ENCODE data around the gene MAP3K13. TPM values are rescaled to one million over a fixed set of nuclear protein-coding genes. Genes with fewer than 3 reads are reported as not detected.

MAP3K13 gene
- total RNA-seq, 2 donors from 2014 or later = 10.7 to 17.7 TPM

DNA sequence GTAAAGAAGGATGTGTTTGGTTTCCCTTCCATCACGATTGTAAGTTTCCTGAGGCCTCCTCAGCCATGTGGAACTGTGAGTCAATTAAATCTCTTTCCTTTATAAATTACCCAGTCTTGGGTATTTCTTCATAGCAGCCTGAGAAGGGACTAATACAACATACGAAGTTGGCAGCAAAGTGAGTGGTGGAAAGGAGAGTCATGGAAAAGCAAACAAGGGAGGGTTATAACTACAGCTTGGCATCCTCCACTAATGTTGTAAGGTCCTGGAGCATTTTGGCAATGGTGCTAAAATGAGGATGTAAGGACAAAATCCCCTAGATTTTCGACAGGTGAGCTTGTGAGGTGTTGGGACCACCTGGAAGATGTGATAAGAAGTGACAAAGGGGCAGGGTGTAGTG is 141.7 kb downstream of the MAP3K13 start:
- ATAC-seq (peak in 1 of 2 donors; percentile 4), DNase-seq (ENCODE audit: low spot score in 2 of 2) (no peak)
- H3K36me3 Mint-ChIP-seq = no peaks in the 10 kb centered on the region
- H3K9me3 Mint-ChIP-seq = no peaks in the 10 kb centered on the region
- no peak overlapping the region for H3K27ac Mint-ChIP-seq

DNA sequence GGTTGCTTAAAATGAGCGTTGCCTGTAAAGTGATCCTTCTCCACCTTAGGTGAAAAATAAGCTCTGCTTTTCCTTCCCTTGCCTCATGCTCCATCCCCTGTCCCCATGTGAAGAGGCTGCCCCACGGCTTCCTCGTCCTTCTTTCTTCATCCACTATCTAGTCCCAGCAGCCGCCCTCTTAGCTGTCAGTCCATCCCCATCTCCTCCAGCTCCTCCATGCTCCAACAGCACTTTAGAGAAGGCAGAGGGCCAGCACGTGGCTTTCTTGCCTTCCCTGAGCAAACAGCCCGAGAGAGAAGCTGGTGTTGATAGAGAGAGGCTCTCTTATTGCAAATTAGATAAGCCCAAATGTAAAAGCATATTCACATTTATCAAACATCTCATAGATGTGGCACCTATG is 144.9 kb downstream of the MAP3K13 start:
- no peak for DNase-seq (ENCODE audit: low spot score in 2 of 2)
- no peaks in the 10 kb centered on the region for H3K9me3 Mint-ChIP-seq
- no peak overlapping the region for H3K27ac Mint-ChIP-seq

DNA sequence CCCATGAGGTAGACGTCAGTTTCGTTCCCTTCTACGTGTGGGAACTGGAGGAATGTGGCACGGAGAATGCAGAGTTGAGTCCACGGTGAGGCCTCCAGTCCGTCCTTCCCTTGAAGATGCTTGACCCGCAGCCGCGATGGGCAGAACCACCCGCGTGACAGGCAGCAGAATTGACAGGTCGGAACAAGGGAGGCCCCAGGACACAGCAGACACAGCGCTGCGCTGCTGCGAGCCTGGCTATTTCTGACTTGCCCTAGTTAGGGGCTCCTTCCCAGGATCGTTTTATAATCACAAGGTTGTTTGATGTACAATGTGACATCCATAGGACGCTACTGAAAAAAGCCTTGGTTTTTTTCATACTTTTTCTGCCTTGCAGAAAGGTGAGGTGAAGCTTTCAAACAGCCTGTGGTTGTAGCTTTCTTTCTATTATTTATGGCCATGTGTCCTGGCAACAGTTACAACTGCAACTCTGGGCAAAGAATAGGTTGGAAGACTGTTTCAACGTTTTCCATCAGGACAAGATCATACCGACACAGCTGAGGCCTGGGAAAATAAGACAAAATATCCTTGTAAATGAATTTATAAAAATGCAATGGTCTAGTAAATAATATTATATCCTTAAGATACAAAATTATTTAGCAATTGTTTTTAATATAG is 145.5 kb downstream of the MAP3K13 start:
- ATAC-seq (no peak), DNase-seq (ENCODE audit: low spot score in 2 of 2) (no peak)
- H3K27ac Mint-ChIP-seq = no peak overlapping the region
- no peaks in the 10 kb centered on the region for H3K9me3 Mint-ChIP-seq
- H3K36me3 Mint-ChIP-seq = no peaks in the 10 kb centered on the region

More for the DNA sequence above, 144.9 kb downstream of the MAP3K13 start:
- no peaks in the 10 kb centered on the region for H3K36me3 Mint-ChIP-seq
- ATAC-seq = no peak

DNA sequence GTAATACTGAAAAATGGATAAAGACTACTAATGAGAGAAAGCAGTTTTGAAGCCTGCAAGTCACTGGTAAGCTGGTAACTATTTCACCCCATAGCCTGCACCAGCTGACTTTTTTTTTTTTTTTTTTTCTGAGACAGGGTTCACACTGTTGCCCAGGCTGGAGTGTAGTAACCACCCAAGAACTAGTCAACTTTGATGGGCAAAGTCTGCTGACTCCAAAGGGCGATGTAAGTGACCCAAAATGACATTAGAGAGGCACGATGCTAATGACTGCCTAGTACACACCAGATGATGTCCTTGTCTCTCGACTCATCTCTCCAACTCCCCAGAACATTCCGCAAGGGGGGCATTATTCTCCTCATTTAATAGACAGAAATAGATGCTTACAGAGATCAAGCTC is 148.8 kb downstream of the MAP3K13 start:
- no peaks in the 10 kb centered on the region for H3K9me3 Mint-ChIP-seq

DNA sequence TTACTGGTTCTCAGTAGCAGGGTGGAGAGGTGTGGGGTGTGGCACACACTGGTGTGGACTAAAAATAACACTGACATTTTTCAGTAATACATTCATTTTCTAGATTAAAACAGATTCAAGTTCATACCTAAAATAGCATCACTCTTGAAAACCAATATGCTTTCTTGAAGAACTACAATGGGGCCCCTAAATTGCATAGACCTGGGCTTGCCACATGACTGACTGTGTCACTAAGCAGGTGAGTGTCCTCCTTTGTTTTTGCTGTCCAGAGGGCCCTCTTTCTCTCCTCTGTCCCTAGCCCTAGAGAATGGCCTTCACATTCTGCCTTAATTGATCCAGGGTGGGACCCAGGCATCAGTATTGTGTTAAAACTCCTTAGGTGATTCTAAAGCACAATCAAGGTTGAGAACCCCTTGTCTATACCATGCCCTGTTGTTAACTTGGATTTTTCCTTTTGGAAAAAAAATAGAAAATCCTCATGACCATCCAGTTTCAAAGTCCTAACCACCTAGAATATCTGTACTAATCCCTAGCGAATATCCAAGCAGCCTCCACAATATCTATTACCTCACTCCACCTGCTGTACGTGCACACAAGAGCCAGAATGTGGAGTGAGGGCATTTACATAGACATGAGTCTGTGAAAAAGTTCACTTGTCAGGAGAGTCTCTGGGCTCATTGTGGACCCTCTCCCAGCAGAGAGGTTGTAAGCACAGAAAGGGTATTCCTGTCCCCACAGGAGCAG is 154.6 kb downstream of the MAP3K13 start:
- no peak overlapping the region for H3K27ac Mint-ChIP-seq
- no peaks in the 10 kb centered on the region for H3K9me3 Mint-ChIP-seq
- no peaks in the 10 kb centered on the region for H3K36me3 Mint-ChIP-seq
- DNase-seq (ENCODE audit: low spot score in 2 of 2) = no peak
- ATAC-seq = no peak

More for the DNA sequence above, 148.8 kb downstream of the MAP3K13 start:
- Mint-ChIP-seq H3K36me3 (no peaks in the 10 kb centered on the region), H3K27ac (no peak overlapping the region)
- ATAC-seq (no peak), DNase-seq (ENCODE audit: low spot score in 2 of 2) (no peak)

DNA sequence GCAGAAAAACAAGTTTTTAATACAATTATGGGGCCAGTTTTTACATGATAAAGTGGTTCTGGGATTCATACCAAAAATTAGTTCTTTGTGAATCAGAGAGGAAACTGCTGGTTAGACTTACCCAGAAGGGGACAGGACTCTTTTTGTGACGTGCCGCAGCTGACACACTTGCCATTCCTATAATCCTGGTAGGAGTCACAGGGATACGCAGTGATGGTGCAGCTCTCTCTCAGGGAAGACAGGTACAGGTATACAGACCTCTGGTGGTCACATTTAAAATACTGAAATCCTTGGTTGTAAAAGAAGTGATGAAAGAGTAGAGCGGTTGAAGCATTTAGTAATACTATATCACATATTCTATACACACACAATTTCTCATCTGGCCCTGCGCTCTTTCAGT is 156.1 kb downstream of the MAP3K13 start:
- no peak for ATAC-seq
- Mint-ChIP-seq H3K9me3 (no peaks in the 10 kb centered on the region), H3K36me3 (no peaks in the 10 kb centered on the region), H3K27ac (no peak overlapping the region)
- no peak for DNase-seq (ENCODE audit: low spot score in 2 of 2)

DNA sequence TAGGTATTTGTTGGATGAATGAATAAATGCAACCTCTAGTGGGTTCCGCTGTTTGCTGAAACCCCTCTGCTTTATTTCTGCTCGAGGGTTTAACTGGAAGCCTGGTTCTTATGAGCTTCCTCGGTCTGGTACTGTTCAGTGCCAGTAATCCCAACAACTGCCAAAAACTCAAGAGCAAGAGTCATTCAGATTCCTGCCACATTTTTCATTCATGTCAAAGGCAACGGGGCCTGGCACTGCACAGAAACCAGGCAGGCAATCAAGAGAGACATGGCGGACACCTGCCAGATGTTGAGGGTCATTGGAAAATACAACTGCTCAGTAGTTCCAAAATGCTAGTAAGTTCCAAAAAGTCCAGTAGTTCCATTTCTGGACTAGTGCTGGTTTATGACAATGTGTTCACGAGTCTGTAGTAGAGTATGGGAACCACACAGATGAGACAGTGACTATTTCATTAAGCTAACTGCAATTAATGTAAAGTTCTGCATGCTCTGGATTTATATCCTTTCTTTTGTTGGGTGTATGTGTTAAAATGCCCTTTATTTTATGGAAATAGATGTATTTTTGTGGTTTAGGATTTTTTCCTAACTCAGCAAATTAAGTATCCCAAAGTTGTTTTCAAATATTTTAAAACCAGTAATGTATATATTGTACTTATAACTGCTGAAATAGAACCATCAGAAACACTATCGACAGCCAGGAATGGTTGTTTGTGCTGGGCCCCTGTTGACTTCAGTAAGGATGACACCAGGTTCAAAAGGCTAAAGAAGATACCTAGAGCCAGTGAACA is 158.6 kb downstream of the MAP3K13 start:
- DNase-seq (ENCODE audit: low spot score in 2 of 2) (no peak), ATAC-seq (no peak)
- H3K36me3 Mint-ChIP-seq = no peaks in the 10 kb centered on the region
- H3K27ac Mint-ChIP-seq = no peak overlapping the region
- H3K9me3 Mint-ChIP-seq = no peaks in the 10 kb centered on the region

DNA sequence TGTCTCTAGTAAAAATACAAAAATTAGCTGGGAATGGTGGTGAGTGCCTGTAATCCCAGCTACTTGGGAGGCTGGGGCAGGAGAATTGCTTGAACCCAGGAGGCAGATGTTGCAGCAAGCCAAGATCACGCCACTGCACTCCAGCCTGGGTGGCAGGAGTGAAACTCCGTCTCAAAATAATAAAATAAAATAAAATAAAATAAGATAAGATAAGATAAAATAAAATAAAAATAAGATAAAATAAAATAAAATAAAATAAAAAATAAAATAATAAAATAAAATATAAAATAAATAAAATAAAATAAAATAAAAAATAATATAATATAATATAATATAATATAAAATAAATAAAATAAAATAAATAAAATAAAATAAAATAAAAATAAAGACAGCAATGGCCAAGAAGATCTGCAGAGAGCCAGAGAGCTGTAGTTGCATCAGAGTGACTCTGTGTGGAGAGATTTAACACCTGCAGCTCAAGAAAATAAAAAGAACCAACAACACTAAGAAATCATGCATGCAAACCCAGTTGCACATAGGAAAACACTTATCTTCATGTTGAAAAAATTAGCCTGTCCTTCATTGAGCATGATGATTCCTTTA is 163.5 kb downstream of the MAP3K13 start:
- no peaks in the 10 kb centered on the region for H3K9me3 Mint-ChIP-seq
- H3K36me3 Mint-ChIP-seq = no peaks in the 10 kb centered on the region
- ATAC-seq (no peak), DNase-seq (ENCODE audit: low spot score in 2 of 2) (no peak)
- no peak overlapping the region for H3K27ac Mint-ChIP-seq

DNA sequence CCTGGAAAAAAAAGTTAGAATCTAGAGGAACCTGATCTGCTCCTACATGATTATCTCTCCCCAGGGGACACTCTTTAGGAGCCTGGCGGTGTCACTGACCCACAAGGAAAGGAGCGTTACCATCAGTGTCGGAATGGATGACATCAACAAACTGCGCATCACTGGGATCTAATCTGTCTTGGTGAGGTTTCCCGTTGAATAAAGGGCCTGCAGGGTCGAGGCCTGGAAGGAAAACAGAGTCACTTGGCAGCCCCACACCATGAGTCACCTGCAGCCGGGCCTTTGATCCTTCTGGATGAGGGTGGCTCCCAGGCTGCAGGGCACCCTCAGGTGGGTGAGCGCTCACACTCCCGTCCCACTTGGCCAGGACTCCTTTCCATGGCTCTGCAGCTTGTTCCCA is 164.4 kb downstream of the MAP3K13 start:
- H3K27ac Mint-ChIP-seq = no peak overlapping the region
- H3K9me3 Mint-ChIP-seq = no peaks in the 10 kb centered on the region
- no peak for DNase-seq (ENCODE audit: low spot score in 2 of 2)
- ATAC-seq = no peak
- no peaks in the 10 kb centered on the region for H3K36me3 Mint-ChIP-seq

DNA sequence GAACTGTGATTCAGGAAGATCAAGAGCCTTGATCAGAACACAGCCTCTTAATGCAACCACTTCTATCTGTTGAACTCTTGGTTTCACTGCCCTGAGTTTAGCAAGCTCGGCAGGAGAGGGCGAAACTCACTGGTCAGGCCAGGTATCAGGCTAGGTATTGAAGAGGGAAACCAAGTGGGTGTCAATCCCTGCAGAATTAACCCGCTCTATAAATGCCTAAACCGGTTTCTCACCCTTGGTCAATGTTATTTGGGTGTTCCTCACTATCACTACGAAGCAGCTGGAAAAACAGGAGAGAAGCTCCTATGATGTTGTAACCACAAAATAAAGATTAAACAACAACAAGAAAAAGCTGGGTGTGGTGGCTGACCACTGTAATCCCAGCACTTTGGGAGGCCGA is 165.6 kb downstream of the MAP3K13 start:
- H3K27ac Mint-ChIP-seq = no peak overlapping the region

DNA sequence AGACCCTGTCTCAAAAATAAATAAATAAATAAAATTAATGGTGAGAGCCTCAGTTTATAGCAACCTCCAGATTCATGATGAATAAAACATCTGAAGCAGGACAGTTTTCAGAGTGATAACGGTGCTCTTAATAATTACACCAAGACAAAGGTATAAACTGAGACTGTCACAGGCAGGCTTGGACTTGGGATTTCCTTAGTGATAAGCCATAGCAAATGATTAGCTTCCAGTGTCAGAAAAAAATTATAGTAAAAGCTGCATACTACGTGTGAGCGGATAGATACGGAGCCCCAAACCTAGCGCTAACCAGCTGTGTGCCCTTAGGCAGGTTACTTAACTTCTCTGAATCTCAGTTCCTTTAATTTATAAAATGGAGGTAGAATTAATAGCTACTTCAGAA is 167.9 kb downstream of the MAP3K13 start:
- Mint-ChIP-seq H3K36me3 (peaks cover 0 to 1% of the 10 kb centered on the region in 2 donors), H3K9me3 (peaks cover 0 to 2% of the 10 kb centered on the region in 2 donors), H3K27ac (no peak overlapping the region)
- ATAC-seq = no peak
- no peak for DNase-seq (ENCODE audit: low spot score in 2 of 2)

More for the DNA sequence above, 165.6 kb downstream of the MAP3K13 start:
- DNase-seq (ENCODE audit: low spot score in 2 of 2) (no peak), ATAC-seq (no peak)
- H3K36me3 Mint-ChIP-seq = no peaks in the 10 kb centered on the region
- no peaks in the 10 kb centered on the region for H3K9me3 Mint-ChIP-seq

DNA sequence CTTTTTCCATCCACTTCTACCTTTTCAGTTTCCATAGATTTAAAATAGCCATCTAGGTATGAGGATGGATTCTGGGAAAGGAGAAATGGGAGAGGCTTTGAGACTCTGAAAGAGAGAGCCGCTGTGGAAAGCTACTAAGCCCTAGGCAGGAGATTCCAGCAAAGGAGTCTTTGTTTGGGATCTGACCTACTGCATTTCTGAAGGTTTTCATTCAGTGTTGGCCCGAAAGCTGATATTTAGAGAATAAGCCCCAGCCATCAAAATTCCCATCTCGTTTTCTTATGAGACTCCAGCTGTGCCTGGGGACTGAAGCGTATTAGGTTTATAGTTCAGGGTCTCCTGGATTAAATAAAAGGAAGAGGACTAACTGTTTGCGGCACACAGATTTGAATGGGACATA is 170.0 kb downstream of the MAP3K13 start:
- Mint-ChIP-seq H3K36me3 (peaks cover 0 to 13% of the 10 kb centered on the region in 2 donors), H3K27ac (no peak overlapping the region), H3K9me3 (peaks cover 0 to 5% of the 10 kb centered on the region in 2 donors)
- ATAC-seq (no peak), DNase-seq (ENCODE audit: low spot score in 2 of 2) (no peak)

DNA sequence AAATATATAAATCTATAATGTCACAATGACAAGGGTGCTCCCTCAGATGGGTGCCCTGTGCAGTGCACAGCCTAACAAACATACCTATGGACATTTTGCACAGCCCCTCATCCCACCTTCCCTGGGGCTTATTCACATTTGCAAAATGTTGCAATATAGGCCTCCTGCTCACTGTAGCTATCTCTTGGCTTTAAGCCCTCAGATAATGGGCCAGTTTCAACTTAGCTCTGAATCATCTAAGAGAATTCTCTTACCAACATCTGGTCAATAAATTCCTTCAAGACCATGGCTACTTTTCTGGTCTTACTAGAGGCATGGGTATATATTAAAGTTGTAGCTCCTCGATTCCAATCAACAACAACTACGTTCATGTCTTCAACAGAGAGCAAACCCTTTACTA is 171.6 kb downstream of the MAP3K13 start:
- ATAC-seq (no peak), DNase-seq (ENCODE audit: low spot score in 2 of 2) (no peak)
- Mint-ChIP-seq H3K36me3 (peaks cover 0 to 13% of the 10 kb centered on the region in 2 donors), H3K9me3 (peaks cover 0 to 5% of the 10 kb centered on the region in 2 donors), H3K27ac (no peak overlapping the region)

DNA sequence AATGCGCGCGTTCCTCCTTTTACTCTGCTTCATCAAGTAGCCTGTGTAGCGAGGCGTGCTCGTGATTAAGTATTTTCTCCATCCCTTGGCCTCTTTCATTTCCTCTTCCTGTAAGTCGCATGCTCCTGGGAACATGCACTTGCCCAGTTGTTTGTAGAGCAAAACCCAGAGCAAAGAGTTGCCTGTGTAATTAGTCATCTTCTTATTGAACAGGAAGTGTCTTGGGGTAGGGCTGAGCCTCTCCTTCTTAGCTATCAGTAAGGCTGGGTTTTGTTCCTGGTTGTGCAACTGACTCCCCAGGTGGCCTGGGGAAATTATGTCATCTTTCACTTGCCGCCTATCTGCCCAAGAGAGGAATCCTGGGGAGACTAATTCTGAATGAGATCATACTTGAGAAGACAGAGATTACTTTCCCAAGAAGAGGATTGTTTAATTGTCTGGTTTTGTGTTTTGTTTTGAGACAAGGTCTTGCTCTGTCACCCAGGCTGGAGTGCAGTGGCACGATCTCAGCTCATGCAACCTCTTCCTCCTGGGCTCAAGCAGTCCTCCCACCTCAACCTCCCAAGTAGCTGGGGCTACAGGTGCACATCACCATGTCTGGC is 174.5 kb downstream of the MAP3K13 start:
- H3K9me3 Mint-ChIP-seq = peaks cover 0 to 5% of the 10 kb centered on the region in 2 donors
- peak overlapping the region; percentile 80 to 95 for H3K27ac Mint-ChIP-seq
- peaks cover 0 to 13% of the 10 kb centered on the region in 2 donors for H3K36me3 Mint-ChIP-seq
- peak; percentile 97 to 98 for ATAC-seq
- peak in 1 of 2 donors; percentile 61 for DNase-seq (ENCODE audit: low spot score in 2 of 2)
